GM23338 (cell line): ENCODE results near the gene BAIAP2. TPM values are rescaled to one million over a fixed set of nuclear protein-coding genes. Genes with fewer than 3 reads are reported as not detected.

Experiments
- ATAC-seq: fragments of 200-7000 bp; cut with Tn5 transposase; 3 replicates; pipeline ENCODE4 v1.9.1; 2020
- DNase-seq: peaks from one replicate; pipeline ENCODE4 v3.0.0-alpha.2; 2015; ENCODE audit warnings: low spot score
- H2AFZ ChIP-seq: fragments of 200-600 bp; sonication (generic); 2 replicates; pipeline ENCODE4 v1.8.0; 2016; ENCODE audit warnings: antibody characterized with exemption, mild to moderate bottlenecking, moderate library complexity
- H3F3A ChIP-seq: fragments of 200-600 bp; sonication (generic); replicated peaks from 2 replicates; pipeline ENCODE4 v1.8.0; 2017; ENCODE audit warnings: antibody characterized with exemption, mixed run types, low read depth
- H3K27ac ChIP-seq: fragments of 200-600 bp; sonication (generic); 2 replicates; pipeline ENCODE4 v1.6.1; 2016; ENCODE audit warnings: low read depth
- H3K27me3 ChIP-seq: fragments of 200-600 bp; sonication (generic); 2 replicates; pipeline ENCODE4 v1.8.0; 2016; ENCODE audit warnings: mild to moderate bottlenecking, mixed run types, moderate library complexity; ENCODE audit not compliant: insufficient read depth
- H3K36me3 ChIP-seq: fragments of 200-600 bp; sonication (generic); 2 replicates; pipeline ENCODE4 v1.8.0; 2016; ENCODE audit warnings: mild to moderate bottlenecking; ENCODE audit not compliant: insufficient read depth
- H3K4me1 ChIP-seq: fragments of 200-600 bp; sonication (generic); 2 replicates; pipeline ENCODE4 v1.8.0; 2016; ENCODE audit warnings: mild to moderate bottlenecking, moderate library complexity; ENCODE audit not compliant: insufficient read depth
- H3K4me2 ChIP-seq: fragments of 200-600 bp; sonication (generic); 2 replicates; pipeline ENCODE4 v1.7.1; 2017; ENCODE audit warnings: mixed run types
- H3K4me3 ChIP-seq: fragments of 200-600 bp; sonication (generic); 2 replicates; pipeline ENCODE4 v1.6.1; 2016; ENCODE audit warnings: mixed run types
- H3K79me2 ChIP-seq: fragments of 200-600 bp; sonication (generic); replicated peaks from 2 replicates; pipeline ENCODE4 v1.8.0; 2017; ENCODE audit warnings: mild to moderate bottlenecking; ENCODE audit not compliant: insufficient read depth
- H3K9me2 ChIP-seq: fragments of 200-600 bp; sonication (generic); 2 replicates; pipeline ENCODE4 v1.8.0; 2017; ENCODE audit not compliant: insufficient read depth
- H4K20me1 ChIP-seq: fragments of 200-600 bp; sonication (generic); replicated peaks from 2 replicates; pipeline ENCODE4 v1.8.0; 2017; ENCODE audit warnings: mild to moderate bottlenecking; ENCODE audit not compliant: insufficient read depth
- H3K27ac Mint-ChIP-seq: 2 replicates; pipeline ENCODE4 v1.8.0; 2020; ENCODE audit warnings: inconsistent platforms, mild to moderate bottlenecking, moderate library complexity, mixed read lengths
- H3K27me3 Mint-ChIP-seq: 3 replicates; pipeline ENCODE4 v1.8.0; 2022; ENCODE audit warnings: low read depth, mild to moderate bottlenecking, moderate library complexity, mixed read lengths, inconsistent platforms; ENCODE audit not compliant: insufficient read depth, poor library complexity
- H3K36me3 Mint-ChIP-seq: 3 replicates; pipeline ENCODE4 v1.8.0; 2021; ENCODE audit warnings: low read depth, mild to moderate bottlenecking, inconsistent platforms, moderate library complexity, mixed read lengths
- H3K4me1 Mint-ChIP-seq: 3 replicates; pipeline ENCODE4 v1.8.0; 2020; ENCODE audit warnings: mild to moderate bottlenecking, inconsistent platforms, mixed read lengths
- H3K4me3 Mint-ChIP-seq: 3 replicates; pipeline ENCODE4 v1.8.0; 2021; ENCODE audit warnings: moderate library complexity, mild to moderate bottlenecking, inconsistent platforms, mixed read lengths
- H3K9me3 Mint-ChIP-seq: 3 replicates; pipeline ENCODE4 v1.8.0; 2020; ENCODE audit warnings: moderate library complexity, mild to moderate bottlenecking, inconsistent platforms, mixed read lengths
- CREB1 ChIP-seq: fragments of 250-450 bp; sonication (Bioruptor Pico); IDR thresholded peaks from 2 replicates; pipeline ENCODE4 v1.5.0; 2020; ENCODE audit warnings: low read depth, mild to moderate bottlenecking, moderate library complexity
- CTCF ChIP-seq, 2 experiments: fragments of 200-600 bp in 1 of 2; sonication (generic) in 1 of 2; conservative IDR thresholded peaks; 2 replicates each; pipeline versions ENCODE4 v1.5.1 to v1.6.1; 2016 to 2017; ENCODE audit warnings: antibody characterized with exemption in 2 of 2, low read depth in 2 of 2, mild to moderate bottlenecking in 2 of 2, moderate library complexity in 1 of 2
- EZH2 ChIP-seq: fragments of 200-600 bp; sonication (generic); IDR thresholded peaks from one replicate; pipeline ENCODE4 v1.8.0; 2017; ENCODE audit warnings: antibody characterized with exemption, mild to moderate bottlenecking, low read depth; ENCODE audit not compliant: unreplicated experiment
- EZH2phosphoT487 ChIP-seq: fragments of 200-600 bp; sonication (generic); IDR thresholded peaks from one replicate; pipeline ENCODE4 v1.8.1; 2018; ENCODE audit warnings: antibody characterized with exemption; ENCODE audit not compliant: unreplicated experiment
- JUNB ChIP-seq: IDR thresholded peaks from one replicate; pipeline ENCODE4 v1.6.1; 2016; ENCODE audit warnings: antibody characterized with exemption; ENCODE audit not compliant: unreplicated experiment
- POLR2AphosphoS5 ChIP-seq: IDR thresholded peaks from 2 replicates; pipeline ENCODE4 v1.6.1; 2016; ENCODE audit warnings: antibody characterized with exemption, low read depth
- STAT1 ChIP-seq: IDR thresholded peaks from one replicate; pipeline ENCODE4 v1.6.1; 2016; ENCODE audit warnings: antibody characterized with exemption; ENCODE audit not compliant: unreplicated experiment
- ZNF331 ChIP-seq: fragments of 250-450 bp; sonication (Bioruptor Pico); IDR thresholded peaks from 2 replicates; pipeline ENCODE4 v1.5.0; 2020; ENCODE audit warnings: low read depth, mild to moderate bottlenecking, moderate library complexity
- ZNF462 ChIP-seq: fragments of 250-450 bp; sonication (Bioruptor Pico); IDR thresholded peaks from 2 replicates; pipeline ENCODE4 v1.5.0; 2020; ENCODE audit warnings: mild to moderate bottlenecking, moderate library complexity
- polyA plus RNA-seq: library from polyadenylated mRNA; unstranded; fragments of >200 nt; fragmentation: Nextera tagmentation; extraction: Ambion mirVana; gene quantifications from 2 replicates; pipeline ENCODE4 v1.2.1, GENCODE V29; 2016
- total RNA-seq: library from RNA; depleted of rRNA; stranded (reverse); fragments of >200 nt; shearing (Covaris generic); gene quantifications from 2 replicates; pipeline ENCODE4 v1.2.3, GENCODE V29; 2014

BAIAP2 gene
- total and polyA plus RNA-seq, 2 experiments from 2014 or later, result 21.7 to 22.7 TPM

- H4K20me1 ChIP-seq, result no peaks in the 10 kb centered on the region
- no peak for ATAC-seq
- Mint-ChIP-seq H3K27ac (no peak overlapping the region), H3K4me3 (no peak overlapping the region), H3K9me3 (no peaks in the 10 kb centered on the region), H3K4me1 (no peaks in the 10 kb centered on the region), H3K36me3 (no peaks in the 10 kb centered on the region), H3K27me3 (peaks cover 11% of the 10 kb centered on the region)
- no peaks in the 10 kb centered on the region for H3K79me2 ChIP-seq
- H2AFZ ChIP-seq, result no peak overlapping the region
- H3K36me3 ChIP-seq, result no peaks in the 10 kb centered on the region
- H3K4me2 ChIP-seq, result no peak overlapping the region
- TF ChIP-seq STAT1 (no peak), JUNB (no peak), EZH2 (no peak), EZH2phosphoT487 (no peak), ZNF331 (CRISPR knock-in tag) (no peak), ZNF462 (no peak), CTCF (conservative IDR thresholded peaks at IDR 0.05; ENCODE audit: low read depth in 2 of 2) (no peak), POLR2AphosphoS5 (no peak), CREB1 (CRISPR knock-in tag) (no peak)
- H3K27ac ChIP-seq, result no peak overlapping the region
- no peak overlapping the region for H3K4me3 ChIP-seq
- no peaks in the 10 kb centered on the region for H3K4me1 ChIP-seq
- no peak for DNase-seq
- no peaks in the 10 kb centered on the region for H3K9me2 ChIP-seq
- H3F3A ChIP-seq, result no peaks in the 10 kb centered on the region
- H3K27me3 ChIP-seq, result no peaks in the 10 kb centered on the region
These were observed 75.0 kb downstream of the BAIAP2 start for GRCh38 chr17:81109957-81110356.
